SU-DHL-6 (cell line): ENCODE results near the gene ANKS1B.
"Not testable (repeated sequence)": the region's sequence is repeated elsewhere in the genome, so short reads cannot be mapped to it uniquely, and the experiment has no call there.

Experiments used
- H2AFZ ChIP-seq: fragments of 200-600 bp; sonication (generic); 2 replicates; pipeline ENCODE4 v1.6.1; 2014; ENCODE audit warnings: low read depth, mild to moderate bottlenecking, moderate library complexity, mixed read lengths, antibody characterized with exemption, low read length; ENCODE audit not compliant: severe bottlenecking
- H3F3A ChIP-seq: fragments of 200-600 bp; shearing (Covaris generic); 2 replicates; pipeline ENCODE4 v1.6.0; 2016; ENCODE audit warnings: antibody characterized with exemption, mild to moderate bottlenecking; ENCODE audit not compliant: insufficient read depth
- H3K27ac ChIP-seq: fragments of 200-600 bp; sonication (generic); 2 replicates; pipeline ENCODE4 v1.5.1; 2016; ENCODE audit warnings: low read depth, mild to moderate bottlenecking, low read length, moderate library complexity, mixed read lengths
- H3K27me3 ChIP-seq: fragments of 200-600 bp; sonication (generic), shearing (Covaris generic); 2 replicates; pipeline ENCODE4 v1.6.0; 2014; ENCODE audit warnings: mild to moderate bottlenecking, low read length
- H3K36me3 ChIP-seq: fragments of 200-600 bp; sonication (generic); 2 replicates; pipeline ENCODE4 v1.6.1; 2014; ENCODE audit warnings: mild to moderate bottlenecking, low read length, mixed read lengths
- H3K4me2 ChIP-seq: fragments of 300-600, 200-600 bp; shearing (Covaris generic), sonication (generic); 2 replicates; pipeline ENCODE4 v1.6.0; 2014; ENCODE audit warnings: low read length, low read depth, mild to moderate bottlenecking; ENCODE audit not compliant: poor library complexity, severe bottlenecking
- H3K4me3 ChIP-seq: fragments of 200-600 bp; sonication (generic); 2 replicates; pipeline ENCODE4 v1.5.1; 2014; ENCODE audit warnings: antibody characterized with exemption, low read length, mild to moderate bottlenecking, mixed read lengths; ENCODE audit not compliant: insufficient read depth, poor library complexity, severe bottlenecking
- H3K79me2 ChIP-seq: fragments of 200-600 bp; sonication (generic); 2 replicates; pipeline ENCODE4 v1.6.1; 2014; ENCODE audit warnings: mild to moderate bottlenecking, low read length, moderate library complexity; ENCODE audit not compliant: insufficient read depth
- H3K9ac ChIP-seq: fragments of 200-600 bp; sonication (generic); 2 replicates; pipeline ENCODE4 v1.7.0; 2014; ENCODE audit warnings: mild to moderate bottlenecking, low read length
- H3K9me2 ChIP-seq: fragments of 200-600 bp; sonication (generic); replicated peaks from 2 replicates; pipeline ENCODE4 v1.6.1; 2014; ENCODE audit warnings: low read length; ENCODE audit not compliant: insufficient read depth
- H3K9me3 ChIP-seq: fragments of 200-600 bp; sonication (generic); 2 replicates; pipeline ENCODE4 v1.6.1; 2014; ENCODE audit warnings: low read length, mixed read lengths; ENCODE audit not compliant: insufficient read depth
- H4K20me1 ChIP-seq: fragments of 200-600 bp; sonication (generic); 2 replicates; pipeline ENCODE4 v1.6.1; 2014; ENCODE audit warnings: low read depth, mild to moderate bottlenecking, antibody characterized with exemption, low read length, moderate library complexity, mixed read lengths
- CTCF ChIP-seq: fragments of 200-600 bp; sonication (generic); IDR thresholded peaks from one replicate; pipeline ENCODE4 v1.5.1; 2017; ENCODE audit warnings: antibody characterized with exemption, mild to moderate bottlenecking, low read length, moderate library complexity; ENCODE audit not compliant: insufficient read depth, poor library complexity, severe bottlenecking
- EZH2phosphoT487 ChIP-seq: fragments of 200-600 bp; sonication (generic), shearing (Covaris generic); conservative IDR thresholded peaks from 2 replicates; pipeline ENCODE4 v1.6.1; 2018; ENCODE audit warnings: mild to moderate bottlenecking, antibody characterized with exemption, low read length, moderate library complexity, mixed read lengths

Gene ANKS1B

GRCh38 chr12:98757455-98757854 is 1227.3 kb downstream of the ANKS1B start:
- H3K9me3 ChIP-seq: no peaks in the 10 kb centered on the region
- H2AFZ ChIP-seq: no peak overlapping the region
- no peaks in the 10 kb centered on the region for H4K20me1 ChIP-seq
- H3K4me3 ChIP-seq: no peak overlapping the region
- H3K4me2 ChIP-seq: no peak overlapping the region
- no peaks in the 10 kb centered on the region for H3K9me2 ChIP-seq
- H3F3A ChIP-seq: no peaks in the 10 kb centered on the region
- TF ChIP-seq EZH2phosphoT487 (no peak), CTCF (no peak)
- no peaks in the 10 kb centered on the region for H3K27me3 ChIP-seq
- H3K9ac ChIP-seq: no peak overlapping the region
- H3K79me2 ChIP-seq: no peaks in the 10 kb centered on the region
- no peaks in the 10 kb centered on the region for H3K36me3 ChIP-seq
- H3K27ac ChIP-seq: no peak overlapping the region

GRCh38 chr12:98755855-98756254 is 1228.9 kb downstream of the ANKS1B start:
- H3K9me2 ChIP-seq, H3K36me3 ChIP-seq, H2AFZ ChIP-seq, H3F3A ChIP-seq, H3K27ac ChIP-seq, H3K9ac ChIP-seq, H3K4me3 ChIP-seq, H3K79me2 ChIP-seq, H4K20me1 ChIP-seq, H3K4me2 ChIP-seq, H3K27me3 ChIP-seq, H3K9me3 ChIP-seq: not testable (repeated sequence)

- Histone ChIP-seq H3K79me2 (no peaks in the 10 kb centered on the region), H3K27ac (no peak overlapping the region), H4K20me1 (no peaks in the 10 kb centered on the region), H3K9ac (no peak overlapping the region), H3K4me3 (no peak overlapping the region), H3K27me3 (no peaks in the 10 kb centered on the region), H2AFZ (no peak overlapping the region), H3K4me2 (no peak overlapping the region), H3K36me3 (no peaks in the 10 kb centered on the region), H3F3A (no peaks in the 10 kb centered on the region), H3K9me2 (no peaks in the 10 kb centered on the region), H3K9me3 (no peaks in the 10 kb centered on the region)
- TF ChIP-seq EZH2phosphoT487 (no peak), CTCF (no peak)
These were observed 1230.6 kb downstream of the ANKS1B start for GRCh38 chr12:98754095-98754494.

GRCh38 chr12:98752726-98753125 is 1232.0 kb downstream of the ANKS1B start:
- Histone ChIP-seq H3K9me3 (no peaks in the 10 kb centered on the region), H3K4me3 (no peak overlapping the region), H3K9ac (no peak overlapping the region), H3K36me3 (no peaks in the 10 kb centered on the region), H3F3A (no peaks in the 10 kb centered on the region), H3K27me3 (no peaks in the 10 kb centered on the region), H3K4me2 (no peak overlapping the region), H4K20me1 (no peaks in the 10 kb centered on the region), H3K9me2 (no peaks in the 10 kb centered on the region), H3K27ac (no peak overlapping the region), H2AFZ (no peak overlapping the region), H3K79me2 (no peaks in the 10 kb centered on the region)
- TF ChIP-seq EZH2phosphoT487 (no peak), CTCF (no peak)
